H1 (cell line): ENCODE results near the gene ME1. TPM values are rescaled to one million over a fixed set of nuclear protein-coding genes. Genes with fewer than 3 reads are reported as not detected.

Source experiments
- CTCF ChIA-PET: fragments of 300-600 bp; sonication (Branson Sonifier 250); formaldehyde crosslinking; loops from one replicate; lab custom pipeline; 2021; ENCODE audit not compliant: partially characterized antibody; lab: Charles Lee
- POLR2A ChIA-PET: fragments of 300-600 bp; sonication (Branson Sonifier 250); formaldehyde crosslinking; loops from one replicate; lab custom pipeline; 2021; ENCODE audit warnings: inconsistent platforms; ENCODE audit not compliant: partially characterized antibody; lab: Charles Lee
- DNase-seq, 2 experiments: peaks; one replicate each; pipeline versions ENCODE4 v3.0.0 to v3.0.0-alpha.2; 2010 to 2022; ENCODE audit warnings: low spot score in 2 of 2, low read depth in 1 of 2, mixed read lengths in 1 of 2
- FAIRE-seq: peaks from 2 replicates; lab custom pipeline; 2011; peaks lifted over from hg19 to GRCh38; lab: Jason Lieb, UNC
- H2AFZ ChIP-seq: 2 replicates; pipeline ENCODE4 v1.8.1; 2012; ENCODE audit warnings: low read length, inconsistent platforms
- H2AK5ac ChIP-seq: 2 replicates; pipeline ENCODE4 v1.6.1; 2013; ENCODE audit warnings: low read depth, low read length
- H2BK120ac ChIP-seq: replicated peaks from 2 replicates; pipeline ENCODE3; 2013; ENCODE audit warnings: low read depth, low read length, inconsistent platforms
- H2BK12ac ChIP-seq: 2 replicates; pipeline ENCODE4 v1.6.1; 2013; ENCODE audit warnings: low read depth, low read length
- H2BK15ac ChIP-seq: 2 replicates; pipeline ENCODE4 v1.6.1; 2013; ENCODE audit warnings: low read length
- H2BK20ac ChIP-seq: 2 replicates; pipeline ENCODE4 v1.6.1; 2013; ENCODE audit warnings: low read length
- H2BK5ac ChIP-seq: 2 replicates; pipeline ENCODE4 v1.6.1; 2013; ENCODE audit warnings: low read depth, low read length
- H3K14ac ChIP-seq: 2 replicates; pipeline ENCODE4 v1.6.1; 2013; ENCODE audit warnings: inconsistent platforms; ENCODE audit not compliant: insufficient read length
- H3K18ac ChIP-seq: 2 replicates; pipeline ENCODE4 v1.6.1; 2013; ENCODE audit warnings: low read length; ENCODE audit errors: extremely low read depth
- H3K23ac ChIP-seq: 2 replicates; pipeline ENCODE4 v1.6.1; 2013; ENCODE audit warnings: inconsistent platforms; ENCODE audit not compliant: insufficient read length
- H3K23me2 ChIP-seq: 2 replicates; pipeline ENCODE4 v1.6.1; 2013; ENCODE audit warnings: low read depth, low read length
- H3K27ac ChIP-seq: 2 replicates; pipeline ENCODE4 v1.6.1; 2011; ENCODE audit warnings: low read depth, low read length, inconsistent platforms
- H3K27me3 ChIP-seq, 4 experiments: replicated peaks in 1 of 4; 1 replicate in 1 of 4; 2 replicates in 3 of 4; pipeline versions ENCODE4 v1.6.1 to v1.8.1; 2011 to 2013; ENCODE audit warnings: low read length in 3 of 4, mild to moderate bottlenecking in 3 of 4, inconsistent platforms in 2 of 4, mixed read lengths in 2 of 4, moderate library complexity in 1 of 4; ENCODE audit not compliant: control insufficient read depth in 3 of 4, insufficient read depth in 3 of 4; ENCODE audit errors: extremely low read depth in 1 of 4
- H3K36me3 ChIP-seq, 4 experiments: 2 replicates each; pipeline versions ENCODE4 v1.6.1 to v1.8.1; 2011 to 2013; ENCODE audit warnings: mild to moderate bottlenecking in 4 of 4, low read length in 3 of 4, moderate library complexity in 2 of 4, control low read depth in 1 of 4, inconsistent platforms in 1 of 4; ENCODE audit not compliant: insufficient read depth in 4 of 4, control insufficient read depth in 2 of 4
- H3K4ac ChIP-seq: replicated peaks from 2 replicates; pipeline ENCODE3; 2013; ENCODE audit warnings: low read length, low read depth, mixed read lengths, inconsistent platforms; ENCODE audit not compliant: insufficient read length
- H3K4me1 ChIP-seq, 4 experiments: replicated peaks in 1 of 4; 1 replicate in 1 of 4; 2 replicates in 3 of 4; pipeline versions ENCODE4 v1.6.1 to v1.8.1; 2011 to 2013; ENCODE audit warnings: low read length in 3 of 4, inconsistent platforms in 2 of 4, mixed read lengths in 1 of 4; ENCODE audit not compliant: insufficient read depth in 4 of 4, control insufficient read depth in 3 of 4
- H3K4me2 ChIP-seq, 2 experiments: 2 replicates each; pipeline versions ENCODE4 v1.6.1 to v1.8.1; 2011 to 2013; ENCODE audit warnings: low read depth in 2 of 2, low read length in 2 of 2, control low read depth in 1 of 2, inconsistent platforms in 1 of 2, mild to moderate bottlenecking in 1 of 2; ENCODE audit not compliant: insufficient read depth in 1 of 2
- H3K4me3 ChIP-seq, 4 experiments: fragments of 200-600, 300-600 bp in 1 of 4; sonication (generic), shearing (Covaris generic), sonication (Bioruptor Twin) in 1 of 4; 2 replicates each; pipeline versions ENCODE4 v1.5.1 to v1.8.1; 2011 to 2016; ENCODE audit warnings: low read length in 4 of 4, low read depth in 3 of 4, control low read depth in 2 of 4, inconsistent platforms in 2 of 4, mild to moderate bottlenecking in 2 of 4, mixed read lengths in 1 of 4, moderate library complexity in 1 of 4; ENCODE audit not compliant: insufficient read depth in 2 of 4; ENCODE audit errors: extremely low read depth in 1 of 4
- H3K56ac ChIP-seq: replicated peaks from 2 replicates; pipeline ENCODE3; 2013; ENCODE audit warnings: low read depth, mild to moderate bottlenecking, mixed read lengths, low read length, inconsistent platforms; ENCODE audit not compliant: insufficient read length
- H3K79me1 ChIP-seq: 2 replicates; pipeline ENCODE4 v1.6.1; 2013; ENCODE audit warnings: low read depth, low read length, control low read depth
- H3K79me2 ChIP-seq, 2 experiments: 2 replicates each; pipeline versions ENCODE4 v1.6.1 to v1.8.1; 2012 to 2013; ENCODE audit warnings: low read length in 2 of 2, mild to moderate bottlenecking in 2 of 2, inconsistent platforms in 1 of 2; ENCODE audit not compliant: insufficient read depth in 2 of 2, control insufficient read depth in 1 of 2
- H3K9ac ChIP-seq, 4 experiments: replicated peaks in 1 of 4; 1 replicate in 1 of 4; 2 replicates in 3 of 4; pipeline versions ENCODE4 v1.6.1 to v1.8.1; 2011 to 2013; ENCODE audit warnings: low read depth in 3 of 4, low read length in 3 of 4, control low read depth in 2 of 4, mild to moderate bottlenecking in 2 of 4, moderate library complexity in 2 of 4, inconsistent platforms in 1 of 4; ENCODE audit errors: extremely low read depth in 1 of 4
- H3K9me3 ChIP-seq, 2 experiments: 2 replicates each; pipeline versions ENCODE4 v1.6.1 to v1.8.1; 2012 to 2013; ENCODE audit warnings: mild to moderate bottlenecking in 2 of 2, moderate library complexity in 2 of 2, control low read depth in 1 of 2, inconsistent platforms in 1 of 2, low read depth in 1 of 2, low read length in 1 of 2, mixed read lengths in 1 of 2; ENCODE audit not compliant: insufficient read depth in 2 of 2
- H4K20me1 ChIP-seq, 2 experiments: replicated peaks in 1 of 2; 2 replicates each; pipeline versions ENCODE3 to v1.8.1; 2011 to 2013; ENCODE audit warnings: inconsistent platforms in 2 of 2, low read length in 2 of 2, mild to moderate bottlenecking in 1 of 2; ENCODE audit not compliant: insufficient read depth in 2 of 2, control insufficient read depth in 1 of 2
- H4K5ac ChIP-seq: 2 replicates; pipeline ENCODE4 v1.6.1; 2013; ENCODE audit warnings: low read length, low read depth, mixed read lengths, inconsistent platforms; ENCODE audit not compliant: insufficient read length
- H4K8ac ChIP-seq: 2 replicates; pipeline ENCODE4 v1.8.0; 2013; ENCODE audit warnings: mild to moderate bottlenecking, moderate library complexity, low read length, inconsistent platforms; ENCODE audit not compliant: insufficient read depth; ENCODE audit errors: extremely low read depth
- H4K91ac ChIP-seq: replicated peaks from 2 replicates; pipeline ENCODE3; 2013; ENCODE audit warnings: low read length, mixed read lengths, inconsistent platforms; ENCODE audit not compliant: insufficient read length
- CBX5 ChIP-seq: fragments of 300-800, 300-1000 bp; sonication (generic); IDR thresholded peaks from 2 replicates; pipeline ENCODE4 v1.7.1; 2016; ENCODE audit warnings: antibody characterized with exemption, low read length, low read depth
- EP300 ChIP-seq, 2 experiments: IDR thresholded peaks; 1 replicate in 1 of 2; 2 replicates in 1 of 2; pipeline ENCODE4 v1.6.1; 2011 to 2012; ENCODE audit warnings: low read depth in 2 of 2, low read length in 2 of 2, mild to moderate bottlenecking in 2 of 2, borderline replicate concordance in 1 of 2, inconsistent platforms in 1 of 2, moderate library complexity in 1 of 2
- HDAC2 ChIP-seq, 2 experiments: fragments of 300-600 bp in 1 of 2; sonication (generic) in 1 of 2; IDR thresholded peaks; 2 replicates each; pipeline ENCODE4 v1.6.1; 2011 to 2012; ENCODE audit warnings: low read depth in 2 of 2, low read length in 2 of 2, mild to moderate bottlenecking in 2 of 2, moderate library complexity in 2 of 2, borderline replicate concordance in 1 of 2, inconsistent platforms in 1 of 2
- JUND ChIP-seq: IDR thresholded peaks from 2 replicates; pipeline ENCODE4 v1.6.1; 2011; ENCODE audit warnings: mild to moderate bottlenecking, improper control_type of control experiment, low read length
- PHF8 ChIP-seq: fragments of 200-600 bp; sonication (generic); conservative IDR thresholded peaks from 2 replicates; pipeline ENCODE4 v1.7.1; 2012; ENCODE audit warnings: low read depth, mild to moderate bottlenecking, inconsistent platforms, low read length, moderate library complexity
- POLR2A ChIP-seq, 2 experiments: IDR thresholded peaks; 1 replicate in 1 of 2; 2 replicates in 1 of 2; pipeline ENCODE4 v1.6.1; 2011; ENCODE audit warnings: low read depth in 2 of 2, low read length in 2 of 2, mild to moderate bottlenecking in 2 of 2; ENCODE audit errors: control extremely low read depth in 1 of 2
- POU5F1 ChIP-seq: IDR thresholded peaks from 2 replicates; pipeline ENCODE4 v1.6.1; 2011; ENCODE audit warnings: low read depth, mild to moderate bottlenecking, low read length, moderate library complexity
- RAD21 ChIP-seq, 2 experiments: IDR thresholded peaks in 1 of 2; conservative IDR thresholded peaks in 1 of 2; 2 replicates each; pipeline ENCODE4 v1.6.1; 2011; ENCODE audit warnings: low read depth in 2 of 2, low read length in 2 of 2, improper control_type of control experiment in 1 of 2, inconsistent platforms in 1 of 2, mild to moderate bottlenecking in 1 of 2, moderate library complexity in 1 of 2
- RFX5 ChIP-seq: IDR thresholded peaks from 2 replicates; pipeline ENCODE4 v1.6.1; 2011; ENCODE audit warnings: low read depth, low read length, improper control_type of control experiment, borderline replicate concordance
- SIX5 ChIP-seq: IDR thresholded peaks from 2 replicates; pipeline ENCODE4 v1.6.1; 2011; ENCODE audit warnings: mild to moderate bottlenecking, low read depth, low read length
- SP2 ChIP-seq: IDR thresholded peaks from 2 replicates; pipeline ENCODE4 v1.6.1; 2012; ENCODE audit warnings: mild to moderate bottlenecking, low read length, inconsistent platforms
- SRF ChIP-seq: IDR thresholded peaks from 2 replicates; pipeline ENCODE4 v1.6.1; 2011; ENCODE audit warnings: mild to moderate bottlenecking, low read depth, low read length, moderate library complexity
- TBP ChIP-seq: IDR thresholded peaks from 2 replicates; pipeline ENCODE4 v1.6.1; 2011; ENCODE audit warnings: low read depth, low read length, improper control_type of control experiment
- TEAD4 ChIP-seq: IDR thresholded peaks from 2 replicates; pipeline ENCODE4 v1.6.1; 2012; ENCODE audit warnings: low read depth, low read length, inconsistent platforms, mixed read lengths
- WGBS, 2 experiments: shearing (Covaris generic) in 1 of 2; methylation state at CpG; one replicate each; pipeline versions ENCODE4 v1.1.6 to v1.1.7; 2013 to 2015; ENCODE audit warnings: low lambda C conversion rate in 2 of 2, mixed read lengths in 2 of 2, inconsistent platforms in 1 of 2, low coverage in 1 of 2, missing lambda C conversion rate in 1 of 2; ENCODE audit not compliant: insufficient replicate concordance in 2 of 2, insufficient coverage in 1 of 2, insufficient read length in 1 of 2; ENCODE audit errors: extremely low coverage in 1 of 2, missing lambda C conversion rate in 1 of 2; 5-methylcytosine and 5-hydroxymethylcytosine counted together
- polyA plus RNA-seq, 7 experiments: library from polyadenylated mRNA; depleted of rRNA in 3 of 7; stranded (reverse) in 5 of 7; unstranded in 2 of 7; fragments of >200 nt in 5 of 7; fragments of 200-250 nt in 2 of 7; gene quantifications; 1 replicate in 5 of 7; 2 replicates in 1 of 7; 4 replicates in 1 of 7; pipeline versions ENCODE4 v1.2.1 to v1.2.3, GENCODE V29; 2011 to 2013; ENCODE audit warnings: missing spikeins in 2 of 7, mixed read lengths in 2 of 7
- total RNA-seq: library from RNA; stranded (reverse); fragmentation: NEBNext Ultra II Directional; extraction: Animal tissue kit (Norgen Biotek cat#: 25700); gene quantifications from 2 replicates; pipeline ENCODE4 v1.2.1, GENCODE V29; 2021
- TF ChIP-seq, protein P1 (sequence below): IDR thresholded peaks from 2 replicates; pipeline ENCODE4 v1.6.1; 2012; ENCODE audit warnings: inconsistent platforms

The ME1 gene
- total and polyA plus RNA-seq, 2 of the 8 experiments (the other 6 are each of a cell fraction or from before 2014, with no cell fraction given) = 1.3 to 3.9 TPM

DNA sequence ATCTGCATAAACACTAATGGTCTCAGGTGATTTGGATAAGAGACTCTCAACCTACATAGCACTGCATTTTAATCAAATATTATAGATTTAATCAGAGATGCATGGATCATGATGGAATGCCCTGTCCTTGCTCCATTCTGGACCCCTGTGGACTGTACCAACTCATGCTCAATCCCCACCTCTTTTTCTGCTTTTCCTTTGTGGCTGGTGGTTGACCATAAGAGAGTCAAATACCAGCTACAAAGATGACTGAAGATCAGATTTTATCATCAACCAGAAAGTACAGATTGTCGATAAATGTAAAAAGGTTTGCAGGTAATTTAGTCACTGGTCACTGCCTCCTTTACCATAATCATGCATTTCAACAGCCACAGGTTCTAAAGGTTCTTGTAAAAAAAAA is 116.2 kb downstream of the ME1 start:
- H4K8ac ChIP-seq = no peak overlapping the region
- no peak overlapping the region for H2BK120ac ChIP-seq
- no peak overlapping the region for H2BK5ac ChIP-seq
- H3K4ac ChIP-seq = no peak overlapping the region
- H3K23ac ChIP-seq = no peak overlapping the region
- no peak for DNase-seq
- no peak overlapping the region for H4K5ac ChIP-seq
- POLR2A ChIA-PET = no interaction called here
- no peak overlapping the region for H2BK20ac ChIP-seq
- no peaks in the 10 kb centered on the region for H3K27me3 ChIP-seq
- H2BK12ac ChIP-seq = no peak overlapping the region
- no peak overlapping the region for H3K4me3 ChIP-seq
- no peaks in the 10 kb centered on the region for H3K9me3 ChIP-seq
- H3K9ac ChIP-seq = no peak overlapping the region
- H4K91ac ChIP-seq = no peak overlapping the region
- H3K56ac ChIP-seq = no peak overlapping the region
- no peaks in the 10 kb centered on the region for H3K79me1 ChIP-seq
- H2AFZ ChIP-seq = no peak overlapping the region
- H3K14ac ChIP-seq = no peak overlapping the region
- no peak overlapping the region for H2BK15ac ChIP-seq
- WGBS, 2 experiments = 90% methylated on average over 1 of the region's 1 CpG; no CpG with 5 or more reads in 1 of the 2 experiments
- CTCF ChIA-PET = no interaction called here
- no peak for FAIRE-seq
- H3K18ac ChIP-seq = no peak overlapping the region
- H2AK5ac ChIP-seq = no peak overlapping the region
- H3K4me2 ChIP-seq = no peak overlapping the region
- no peaks in the 10 kb centered on the region for H3K23me2 ChIP-seq
- H3K4me1 ChIP-seq = no peaks in the 10 kb centered on the region
- no peaks in the 10 kb centered on the region for H3K36me3 ChIP-seq
- no peaks in the 10 kb centered on the region for H4K20me1 ChIP-seq
- H3K27ac ChIP-seq = no peak overlapping the region
- no peaks in the 10 kb centered on the region for H3K79me2 ChIP-seq
- TF ChIP-seq SRF (no peak), SP2 (no peak), RAD21 (IDR thresholded peaks at IDR 0.05 in 1 of 2, conservative IDR thresholded peaks at IDR 0.05 in 1 of 2; ENCODE audit: low read depth in 2 of 2, low read length in 2 of 2) (no peak), POLR2A (IDR thresholded peaks at IDR 0.05; ENCODE audit: control extremely low read depth in 1 of 2, low read depth in 2 of 2, low read length in 2 of 2) (no peak), EP300 (IDR thresholded peaks at IDR 0.05; ENCODE audit: borderline replicate concordance in 1 of 2, low read depth in 2 of 2, low read length in 2 of 2) (no peak), PHF8 (no peak), HDAC2 (IDR thresholded peaks at IDR 0.05; ENCODE audit: borderline replicate concordance in 1 of 2, low read depth in 2 of 2, low read length in 2 of 2) (no peak), TEAD4 (no peak), SIX5 (no peak), TBP (no peak), CBX5 (no peak), RFX5 (no peak), JUND (no peak), POU5F1 (no peak)
- TF ChIP-seq, protein P1, sequence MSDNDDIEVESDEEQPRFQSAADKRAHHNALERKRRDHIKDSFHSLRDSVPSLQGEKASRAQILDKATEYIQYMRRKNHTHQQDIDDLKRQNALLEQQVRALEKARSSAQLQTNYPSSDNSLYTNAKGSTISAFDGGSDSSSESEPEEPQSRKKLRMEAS = no peak
